Calu3 (cell line): ENCODE results near the gene PIP4K2B. TPM values are rescaled to one million over a fixed set of nuclear protein-coding genes. Genes with fewer than 3 reads are reported as not detected.

Source experiments
- BruUV-seq: library from RNA; stranded (reverse); fragments of 400-500 nt; replicated peaks from 2 replicates; lab custom pipeline; 2021; lab: Mats Ljungman, UMichigan
- CTCF ChIA-PET: fragments of 300-600 bp; sonication (Branson Sonifier 250); formaldehyde crosslinking; loops from one replicate; lab custom pipeline; 2022; ENCODE audit warnings: antibody characterized with exemption; lab: Charles Lee
- DNase-seq: peaks from one replicate; pipeline ENCODE4 v3.0.0; 2022
- H3K27ac Mint-ChIP-seq: one replicate; pipeline ENCODE4 v1.8.0; 2022; ENCODE audit warnings: mixed read lengths; ENCODE audit not compliant: unreplicated experiment
- H3K27me3 Mint-ChIP-seq: one replicate; pipeline ENCODE4 v1.8.0; 2022; ENCODE audit warnings: mixed read lengths; ENCODE audit not compliant: unreplicated experiment
- H3K36me3 Mint-ChIP-seq: one replicate; pipeline ENCODE4 v1.8.0; 2022; ENCODE audit warnings: mild to moderate bottlenecking, moderate library complexity, mixed read lengths; ENCODE audit not compliant: insufficient read depth, unreplicated experiment
- H3K4me1 Mint-ChIP-seq: one replicate; pipeline ENCODE4 v1.8.0; 2022; ENCODE audit warnings: mild to moderate bottlenecking, low read depth, mixed read lengths; ENCODE audit not compliant: unreplicated experiment
- H3K4me3 Mint-ChIP-seq: one replicate; pipeline ENCODE4 v1.8.0; 2022; ENCODE audit warnings: mild to moderate bottlenecking, low read depth, moderate library complexity, mixed read lengths; ENCODE audit not compliant: unreplicated experiment
- H3K9me3 Mint-ChIP-seq: one replicate; pipeline ENCODE4 v1.8.0; 2022; ENCODE audit warnings: low read depth, mixed read lengths; ENCODE audit not compliant: unreplicated experiment
- CTCF ChIP-seq: fragments of 200-600 bp; IDR thresholded peaks from one replicate; pipeline ENCODE4 v1.8.0; 2022; ENCODE audit warnings: antibody characterized with exemption; ENCODE audit not compliant: unreplicated experiment
- intact Hi-C: fragments of 100-400 bp; cut with micrococcal nuclease; formaldehyde crosslinking; loops from one replicate; pipeline ENCODE4 v1.10.0; 2022; ENCODE audit not compliant: unreplicated experiment
- total RNA-seq: library from RNA; stranded (reverse); gene quantifications from 2 replicates; pipeline ENCODE4 v1.2.3, GENCODE V29; 2022

The PIP4K2B gene
- total RNA-seq, 1 experiment from 2014 or later = 120 TPM

GRCh38 chr17:38740044-38740443 is 59.3 kb downstream of the PIP4K2B start:
- Mint-ChIP-seq H3K4me3 (no peak overlapping the region), H3K27ac (no peak overlapping the region), H3K4me1 (peaks cover 42% of the 10 kb centered on the region), H3K9me3 (no peaks in the 10 kb centered on the region), H3K27me3 (no peaks in the 10 kb centered on the region), H3K36me3 (peaks cover 99% of the 10 kb centered on the region)
- BruUV-seq = no TSS peak
- intact Hi-C loops = no loop called here
- DNase-seq = no peak
- CTCF ChIA-PET = no interaction called here
- TF ChIP-seq CTCF = no peak

- no TSS peak for BruUV-seq
- Mint-ChIP-seq H3K27me3 (no peaks in the 10 kb centered on the region), H3K9me3 (no peaks in the 10 kb centered on the region), H3K27ac (no peak overlapping the region), H3K4me3 (no peak overlapping the region), H3K4me1 (peaks cover 42% of the 10 kb centered on the region), H3K36me3 (peaks cover 99% of the 10 kb centered on the region)
- no peak for DNase-seq
- CTCF ChIA-PET = interaction anchor here (0.5 kb wide), 1 partner anchor 13 kb away, joined by 6 read pairs; no protein-coding TSS in a partner anchor
- intact Hi-C loops = no loop called here
- no peak for TF ChIP-seq CTCF
Measured at GRCh38 chr17:38739305-38739704, 60.1 kb downstream of the PIP4K2B start.

GRCh38 chr17:38738686-38739085 is 60.7 kb downstream of the PIP4K2B start:
- no TSS peak for BruUV-seq
- DNase-seq = no peak
- H3K27ac Mint-ChIP-seq = no peak overlapping the region
- intact Hi-C loops = no loop called here
- peaks cover 99% of the 10 kb centered on the region for H3K36me3 Mint-ChIP-seq
- no peaks in the 10 kb centered on the region for H3K27me3 Mint-ChIP-seq
- CTCF ChIA-PET = interaction anchor here (0.5 kb wide), 1 partner anchor 13 kb away, joined by 6 read pairs; no protein-coding TSS in a partner anchor
- peaks cover 42% of the 10 kb centered on the region for H3K4me1 Mint-ChIP-seq
- no peak overlapping the region for H3K4me3 Mint-ChIP-seq
- no peaks in the 10 kb centered on the region for H3K9me3 Mint-ChIP-seq
- no peak for TF ChIP-seq CTCF

DNA sequence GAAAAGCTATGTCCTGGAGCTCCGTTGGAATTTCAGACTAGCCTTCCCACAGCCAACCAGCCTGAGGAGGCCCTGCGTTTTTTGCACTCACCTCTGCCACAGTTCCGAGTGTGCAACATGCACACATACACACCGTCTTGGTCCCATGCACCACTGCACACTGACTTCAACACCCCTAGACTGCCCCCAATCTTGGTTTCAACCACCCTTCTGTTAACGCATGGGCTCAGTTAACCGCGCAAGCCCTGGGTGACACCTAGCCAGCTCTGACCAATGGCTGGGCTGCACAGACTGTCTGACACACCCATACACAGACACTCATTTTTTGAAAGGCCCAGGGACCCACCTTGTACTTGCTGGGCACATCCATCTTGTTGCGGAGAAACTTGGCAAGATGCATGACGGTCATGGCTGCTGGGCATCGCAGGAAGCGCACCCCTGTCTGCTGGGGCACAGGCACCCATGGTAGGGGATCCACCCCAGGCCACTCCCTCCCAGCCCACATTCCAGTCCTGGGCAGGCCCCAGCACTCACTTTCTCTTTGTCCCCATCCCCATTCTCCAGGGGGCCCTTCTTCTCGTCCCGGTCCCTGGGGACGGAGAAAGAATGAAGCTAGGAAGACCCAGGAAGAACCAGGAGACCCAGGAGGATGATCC is 61.2 kb downstream of the PIP4K2B start:
- H3K36me3 Mint-ChIP-seq = peaks cover 99% of the 10 kb centered on the region
- peaks cover 42% of the 10 kb centered on the region for H3K4me1 Mint-ChIP-seq
- TF ChIP-seq CTCF = no peak
- H3K9me3 Mint-ChIP-seq = no peaks in the 10 kb centered on the region
- DNase-seq = no peak
- H3K27ac Mint-ChIP-seq = peak overlapping the region; percentile 4
- BruUV-seq = no TSS peak
- H3K4me3 Mint-ChIP-seq = no peak overlapping the region
- intact Hi-C loops = no loop called here
- CTCF ChIA-PET = interaction anchor here (0.6 to 0.7 kb wide), 2 partner anchors 365 to 1390 kb away, joined by 4 to 6 read pairs; no protein-coding TSS in a partner anchor
- no peaks in the 10 kb centered on the region for H3K27me3 Mint-ChIP-seq
